Measurements from ENCODE around the gene ATP6AP1. TPM values are rescaled to one million over a fixed set of nuclear protein-coding genes. Genes with fewer than 3 reads are reported as not detected.

Gene ATP6AP1
- total RNA-seq, 1 donor from 2014 or later: 38.8 TPM

DNA sequence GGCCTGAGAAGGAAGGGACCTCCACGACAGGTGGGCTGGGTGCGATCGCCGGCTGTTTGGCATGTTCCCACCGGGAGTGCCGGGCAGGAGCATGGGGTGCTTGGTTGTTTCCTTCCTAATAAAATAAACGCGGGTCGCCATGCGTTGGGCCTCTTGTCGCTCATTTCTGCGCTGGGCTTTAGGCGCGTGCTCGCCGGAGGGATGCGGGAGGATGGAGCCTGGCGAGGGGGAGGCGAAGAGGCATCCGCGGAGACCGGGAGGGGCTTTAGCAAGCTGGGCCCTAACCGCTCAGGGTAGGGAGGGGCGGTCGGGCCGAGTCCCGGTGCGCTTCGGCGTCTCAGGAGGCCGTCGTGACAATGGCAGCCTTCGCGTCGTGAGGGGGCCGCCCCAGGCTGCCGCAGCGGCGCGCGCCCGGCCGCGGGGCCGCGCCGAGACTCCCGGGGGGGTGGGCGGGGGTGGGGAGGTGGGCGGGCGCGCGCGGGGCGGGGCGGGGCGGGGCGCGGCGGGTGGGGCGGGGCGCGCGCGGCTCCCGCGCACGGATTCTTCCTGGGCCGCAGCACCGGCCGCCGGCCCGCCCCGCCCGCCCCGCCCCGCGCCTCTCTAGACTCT, 8.0 kb downstream of the ATP6AP1 start:
- intact Hi-C loops (cut with micrococcal nuclease): loop anchor here (1.0 to 5.0 kb wide), 4 partner anchors 8 to 42 kb away; partner anchors contain the start of genes ATP6AP1, LAGE3 and RPL10
- H3K4me1 Mint-ChIP-seq: peaks cover 23% of the 10 kb centered on the region
- peak; percentile 30 for DNase-seq
- TF ChIP-seq, protein P1, sequence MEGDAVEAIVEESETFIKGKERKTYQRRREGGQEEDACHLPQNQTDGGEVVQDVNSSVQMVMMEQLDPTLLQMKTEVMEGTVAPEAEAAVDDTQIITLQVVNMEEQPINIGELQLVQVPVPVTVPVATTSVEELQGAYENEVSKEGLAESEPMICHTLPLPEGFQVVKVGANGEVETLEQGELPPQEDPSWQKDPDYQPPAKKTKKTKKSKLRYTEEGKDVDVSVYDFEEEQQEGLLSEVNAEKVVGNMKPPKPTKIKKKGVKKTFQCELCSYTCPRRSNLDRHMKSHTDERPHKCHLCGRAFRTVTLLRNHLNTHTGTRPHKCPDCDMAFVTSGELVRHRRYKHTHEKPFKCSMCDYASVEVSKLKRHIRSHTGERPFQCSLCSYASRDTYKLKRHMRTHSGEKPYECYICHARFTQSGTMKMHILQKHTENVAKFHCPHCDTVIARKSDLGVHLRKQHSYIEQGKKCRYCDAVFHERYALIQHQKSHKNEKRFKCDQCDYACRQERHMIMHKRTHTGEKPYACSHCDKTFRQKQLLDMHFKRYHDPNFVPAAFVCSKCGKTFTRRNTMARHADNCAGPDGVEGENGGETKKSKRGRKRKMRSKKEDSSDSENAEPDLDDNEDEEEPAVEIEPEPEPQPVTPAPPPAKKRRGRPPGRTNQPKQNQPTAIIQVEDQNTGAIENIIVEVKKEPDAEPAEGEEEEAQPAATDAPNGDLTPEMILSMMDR (IDR thresholded peaks at IDR 0.05): no peak
- H3K36me3 Mint-ChIP-seq (ENCODE audit: low read depth): peaks cover 41% of the 10 kb centered on the region
- no peaks in the 10 kb centered on the region for H3K27me3 Mint-ChIP-seq
- peak overlapping the region; percentile 80 for H3K4me3 Mint-ChIP-seq
- peak overlapping the region; percentile 86 for H3K27ac Mint-ChIP-seq
- no peaks in the 10 kb centered on the region for H3K9me3 Mint-ChIP-seq
- ATAC-seq (ENCODE audit: low read depth): peak; percentile 77
- POLR2A ChIA-PET: interaction anchor here (1.0 to 1.1 kb wide), 3 partner anchors 8 to 38 kb away, joined by 3 to 5 read pairs (median 3); partner anchors contain the start of genes ATP6AP1 and RPL10
- CTCF ChIA-PET: no interaction called here

DNA sequence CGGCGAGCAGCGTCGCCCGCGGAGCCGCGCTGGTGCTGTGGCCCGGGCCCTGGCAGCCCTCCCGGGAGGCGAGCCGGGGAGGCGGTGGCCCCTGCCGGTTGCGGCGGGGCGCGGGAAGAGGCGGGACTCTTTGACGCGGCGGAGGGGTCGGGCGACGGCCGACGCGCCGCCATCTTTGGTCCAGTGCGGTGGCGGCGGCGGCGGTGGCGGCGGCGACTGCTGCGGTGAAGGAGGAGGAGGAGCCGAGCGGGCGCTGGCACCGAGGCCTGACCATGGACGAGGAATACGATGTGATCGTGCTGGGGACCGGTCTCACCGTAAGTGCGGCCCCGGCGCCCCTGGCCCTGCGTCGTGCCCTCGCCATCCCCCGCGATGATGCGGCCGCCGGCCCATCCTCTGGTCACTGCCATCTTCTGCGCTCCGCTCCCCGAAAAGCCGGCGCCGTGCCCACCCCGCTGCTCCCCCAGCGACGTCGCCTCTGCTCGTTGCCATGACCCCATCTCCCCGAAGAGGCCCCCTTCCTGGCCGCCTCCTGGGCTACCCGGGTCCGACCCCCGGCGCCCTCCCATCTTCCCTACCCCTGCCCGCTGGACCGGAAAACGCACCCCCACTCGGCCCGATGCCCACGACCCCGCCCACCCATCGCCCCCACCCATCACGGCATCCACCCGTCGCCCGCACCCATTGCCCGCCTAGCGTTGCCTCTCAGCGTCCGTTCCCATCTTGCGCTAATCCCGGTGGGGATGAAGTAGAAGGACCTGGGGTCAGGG, 8.7 kb downstream of the ATP6AP1 start, which contains the start of gene GDI1:
TSS of gene GDI1 (plus strand) at position 172 of the 770 bp plus-strand sequence. CDS start at position 273, 101 bp downstream.
- intact Hi-C loops (cut with micrococcal nuclease): loop anchor here (1.0 to 5.0 kb wide), 4 partner anchors 9 to 42 kb away; partner anchors contain the start of genes ATP6AP1, LAGE3 and RPL10
- CTCF ChIA-PET: no interaction called here
- POLR2A ChIA-PET: interaction anchor here (1.0 kb wide), 1 partner anchor 9 kb away, joined by 3 read pairs; the partner anchor contains the start of gene ATP6AP1
- TF ChIP-seq, protein P1 (IDR thresholded peaks at IDR 0.05): no peak
- Mint-ChIP-seq H3K4me3 (peak within 1 kb of the TSS; percentile 88), H3K27me3 (no peaks in the 10 kb centered on the region), H3K36me3 (ENCODE audit: low read depth) (peaks cover 47% of the 10 kb centered on the region), H3K9me3 (no peaks in the 10 kb centered on the region), H3K4me1 (peaks cover 22% of the 10 kb centered on the region), H3K27ac (peak within 1 kb of the TSS; percentile 86)
- peak; percentile 62 for DNase-seq
- ATAC-seq (ENCODE audit: low read depth): peak; percentile 69

DNA sequence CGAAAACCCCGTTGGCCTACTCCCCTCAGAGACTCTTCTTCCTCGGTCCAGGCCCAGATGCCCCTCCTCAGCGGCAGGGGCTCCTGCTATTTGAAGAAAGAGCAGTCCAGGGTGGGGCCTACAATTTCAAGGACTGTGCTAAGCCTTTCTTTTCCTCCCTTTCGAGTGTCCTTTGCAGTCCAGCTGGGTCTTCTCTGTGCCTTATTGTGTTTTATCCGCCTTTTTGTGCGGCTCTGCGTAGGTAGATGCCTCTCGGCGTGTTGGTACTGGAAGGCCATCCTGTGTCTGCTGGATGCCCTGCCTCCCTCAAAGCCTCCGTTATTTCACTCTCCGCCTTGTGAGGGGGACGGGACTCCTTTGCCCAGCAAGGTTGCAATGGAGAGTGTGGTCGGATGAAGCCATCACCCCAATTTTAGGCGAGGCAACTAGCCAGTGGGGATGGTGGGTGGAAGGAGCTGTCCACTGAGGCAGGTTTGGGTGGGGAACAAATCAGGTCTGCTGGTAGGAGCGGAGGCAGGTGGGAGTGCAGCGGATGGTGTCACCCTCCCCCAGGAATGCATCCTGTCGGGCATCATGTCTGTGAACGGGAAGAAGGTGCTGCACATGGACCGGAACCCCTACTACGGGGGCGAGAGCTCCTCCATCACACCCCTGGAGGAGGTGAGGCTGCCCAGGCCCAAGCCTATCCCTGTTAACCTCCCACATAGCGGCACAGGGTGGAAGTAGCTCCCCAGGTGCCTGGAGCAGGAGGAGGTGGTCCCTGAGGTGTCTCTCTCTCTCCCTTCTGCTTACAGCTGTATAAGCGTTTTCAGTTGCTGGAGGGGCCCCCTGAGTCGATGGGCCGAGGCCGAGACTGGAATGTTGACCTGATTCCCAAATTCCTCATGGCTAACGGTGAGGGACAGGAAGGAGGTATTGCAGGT, 9.8 kb downstream of the ATP6AP1 start:
- DNase-seq (no peak), ATAC-seq (ENCODE audit: low read depth) (no peak)
- Mint-ChIP-seq H3K4me3 (peak overlapping the region; percentile 88), H3K9me3 (no peaks in the 10 kb centered on the region), H3K27ac (peak overlapping the region; percentile 65), H3K27me3 (no peaks in the 10 kb centered on the region), H3K36me3 (ENCODE audit: low read depth) (peaks cover 44% of the 10 kb centered on the region), H3K4me1 (peaks cover 22% of the 10 kb centered on the region)
- ChIA-PET POLR2A (interaction anchor here (0.7 to 1.9 kb wide), 5 partner anchors 14 to 89 kb away, joined by 3 to 6 read pairs (median 4); no protein-coding TSS in a partner anchor), CTCF (no interaction called here)
- intact Hi-C loops (cut with micrococcal nuclease): loop anchor here (2.0 to 5.0 kb wide), 3 partner anchors 19 to 41 kb away; partner anchors contain the start of genes LAGE3 and RPL10
- TF ChIP-seq, protein P1 (IDR thresholded peaks at IDR 0.05): no peak

DNA sequence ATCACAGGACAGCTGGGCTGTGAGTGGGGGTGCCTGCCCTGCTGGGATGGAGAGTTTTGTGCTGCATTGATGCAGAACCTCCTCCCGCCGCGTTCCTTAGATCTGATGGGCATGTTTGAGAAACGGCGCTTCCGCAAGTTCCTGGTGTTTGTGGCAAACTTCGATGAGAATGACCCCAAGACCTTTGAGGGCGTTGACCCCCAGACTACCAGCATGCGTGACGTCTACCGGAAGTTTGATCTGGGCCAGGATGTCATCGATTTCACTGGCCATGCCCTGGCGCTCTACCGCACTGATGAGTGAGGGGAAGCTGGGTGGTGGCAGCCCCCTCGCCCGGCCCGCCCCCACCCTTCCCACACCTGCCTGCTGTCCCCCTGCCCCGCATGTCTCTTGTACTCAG, 11.4 kb downstream of the ATP6AP1 start:
- H3K4me3 Mint-ChIP-seq: no peak overlapping the region
- no peaks in the 10 kb centered on the region for H3K9me3 Mint-ChIP-seq
- POLR2A ChIA-PET: interaction anchor here (1.9 kb wide), 1 partner anchor 40 kb away, joined by 6 read pairs; no protein-coding TSS in a partner anchor
- CTCF ChIA-PET: no interaction called here
- ATAC-seq (ENCODE audit: low read depth) (no peak), DNase-seq (no peak)
- peaks cover 33% of the 10 kb centered on the region for H3K36me3 Mint-ChIP-seq (ENCODE audit: low read depth)
- H3K27me3 Mint-ChIP-seq: no peaks in the 10 kb centered on the region
- no peak overlapping the region for H3K27ac Mint-ChIP-seq
- peaks cover 25% of the 10 kb centered on the region for H3K4me1 Mint-ChIP-seq
- TF ChIP-seq, protein P1 (IDR thresholded peaks at IDR 0.05): no peak
- intact Hi-C loops (cut with micrococcal nuclease): loop anchor here (5.0 kb wide), 1 partner anchor 43 kb away; the partner anchor contains the start of gene RPL10
